ENCODE data around the gene PMEPA1. TPM values are rescaled to one million over a fixed set of nuclear protein-coding genes. Genes with fewer than 3 reads are reported as not detected.

PMEPA1 gene
- total and polyA plus RNA-seq, 10 of the 15 experiments (the other 5 are each of a cell fraction or from before 2014, with no cell fraction given): 0.02 to 0.10 (median 0.04) TPM; not detected in 3

DNA sequence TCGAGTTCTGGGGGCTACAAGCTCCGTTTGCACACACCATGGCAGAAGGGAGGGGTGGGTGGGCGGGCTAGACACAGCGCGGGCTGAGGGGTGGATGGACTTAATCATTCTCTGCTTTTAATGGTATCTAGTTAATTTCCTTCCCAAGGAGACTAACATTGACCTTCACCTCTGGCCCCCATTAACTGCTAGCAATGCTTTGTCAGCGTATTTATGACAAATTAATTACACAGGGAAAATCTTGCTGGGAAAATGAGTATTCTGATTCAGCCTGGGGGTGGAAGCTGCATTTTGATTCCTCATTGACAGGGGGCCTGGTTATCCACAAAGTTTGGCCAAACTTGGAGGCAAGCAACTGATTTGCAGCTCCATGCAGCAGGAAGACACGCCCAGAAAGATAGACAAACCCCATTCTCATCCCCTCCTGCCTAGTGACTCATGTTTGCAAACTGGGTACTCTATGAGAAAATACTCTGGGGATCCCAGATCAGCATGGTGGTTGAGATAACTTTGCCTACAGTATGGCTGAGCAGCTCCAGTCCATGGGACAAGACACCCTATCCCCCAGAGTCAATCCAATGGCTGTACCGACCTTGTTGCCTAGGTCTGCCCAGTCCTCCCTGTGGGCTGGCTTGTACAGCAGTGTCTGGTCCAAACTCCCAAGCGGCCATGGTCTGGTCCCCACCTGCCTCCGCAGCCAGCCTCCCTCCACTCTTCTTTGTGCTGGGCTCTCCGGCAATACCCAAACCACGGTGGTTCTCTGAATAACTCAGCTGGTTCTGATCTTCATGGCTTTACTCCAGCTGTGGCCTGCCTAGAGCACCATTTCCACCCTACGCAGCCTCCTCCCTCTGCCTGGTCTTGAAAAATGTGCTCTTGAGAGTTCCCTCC is 109.2 kb downstream of the PMEPA1 start:
- no TSS peak for BruUV-seq (replicated peaks)

More for the DNA sequence above, 109.2 kb downstream of the PMEPA1 start:
- H3K27ac ChIP-seq (ENCODE audit: control insufficient read depth, insufficient read depth): no peak overlapping the region
- FAIRE-seq (peak; percentile 75), DNase-seq (ENCODE audit: low read depth, low spot score) (no peak), ATAC-seq (peak; percentile 68)
- ChIA-PET CTCF (interaction anchor here (0.5 to 3.2 kb wide), 8 partner anchors 18 to 579 kb away, joined by 3 to 14 read pairs (median 4); partner anchors contain the start of gene ZBP1), RAD21 (ENCODE audit: unreplicated experiment) (interaction anchor here (0.7 to 1.6 kb wide), 4 partner anchors 20 to 788 kb away, joined by 3 to 5 read pairs (median 4); partner anchors contain the start of gene ZBP1), POLR2A (interaction anchor here (0.7 kb wide), 1 partner anchor 1241 kb away, joined by 6 read pairs; no protein-coding TSS in a partner anchor), SMC1A (ENCODE audit: uncharacterized antibody, unreplicated experiment) (interaction anchor here (0.6 to 1.0 kb wide), 2 partner anchors 42 to 385 kb away, joined by 3 read pairs; no protein-coding TSS in a partner anchor)
- no peaks in the 10 kb centered on the region for H3K79me2 ChIP-seq (ENCODE audit: control insufficient read depth, insufficient read depth, low read length)
- no peak overlapping the region for H3K9ac ChIP-seq (ENCODE audit: control insufficient read depth, insufficient read depth, low read length)
- H3K27me3 ChIP-seq (replicated peaks in 1 of 2; ENCODE audit: control insufficient read depth in 2 of 2, insufficient read depth in 2 of 2, low read length in 1 of 2): no peaks in the 10 kb centered on the region; a peak in 1 of 4 replicates
- no peak overlapping the region for H2AFZ ChIP-seq (ENCODE audit: control insufficient read depth, low read depth, low read length)
- no peaks in the 10 kb centered on the region; the same call in 2 of the 3 replicates for H3K9me3 ChIP-seq (replicated peaks; ENCODE audit: control insufficient read depth, insufficient read depth, low read length)
- no peak overlapping the region for H3K4me2 ChIP-seq (ENCODE audit: control insufficient read depth, insufficient read depth)
- peaks cover 12% of the 10 kb centered on the region for H3K4me1 ChIP-seq (ENCODE audit: control insufficient read depth, insufficient read depth, low read length)
- H3K36me3 ChIP-seq (ENCODE audit: control insufficient read depth in 2 of 2, insufficient read depth in 2 of 2, low read length in 1 of 2): no peaks in the 10 kb centered on the region
- no peak overlapping the region for H3K4me3 ChIP-seq
- intact Hi-C loops (cut with micrococcal nuclease; ENCODE audit: unreplicated experiment): no loop called here
- in situ Hi-C loops (cut with MboI): no loop called here
- 26% methylated on average over 12 of the region's 13 CpGs for WGBS (ENCODE audit: insufficient coverage, insufficient replicate concordance, low lambda C conversion rate, missing lambda C conversion rate)
- no peaks in the 10 kb centered on the region for H4K20me1 ChIP-seq (ENCODE audit: control insufficient read depth, insufficient read depth)
- TF ChIP-seq, protein P1, sequence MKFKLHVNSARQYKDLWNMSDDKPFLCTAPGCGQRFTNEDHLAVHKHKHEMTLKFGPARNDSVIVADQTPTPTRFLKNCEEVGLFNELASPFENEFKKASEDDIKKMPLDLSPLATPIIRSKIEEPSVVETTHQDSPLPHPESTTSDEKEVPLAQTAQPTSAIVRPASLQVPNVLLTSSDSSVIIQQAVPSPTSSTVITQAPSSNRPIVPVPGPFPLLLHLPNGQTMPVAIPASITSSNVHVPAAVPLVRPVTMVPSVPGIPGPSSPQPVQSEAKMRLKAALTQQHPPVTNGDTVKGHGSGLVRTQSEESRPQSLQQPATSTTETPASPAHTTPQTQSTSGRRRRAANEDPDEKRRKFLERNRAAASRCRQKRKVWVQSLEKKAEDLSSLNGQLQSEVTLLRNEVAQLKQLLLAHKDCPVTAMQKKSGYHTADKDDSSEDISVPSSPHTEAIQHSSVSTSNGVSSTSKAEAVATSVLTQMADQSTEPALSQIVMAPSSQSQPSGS (IDR thresholded peaks at IDR 0.05; ENCODE audit: low read length): no peak
- TF ChIP-seq, protein P2, sequence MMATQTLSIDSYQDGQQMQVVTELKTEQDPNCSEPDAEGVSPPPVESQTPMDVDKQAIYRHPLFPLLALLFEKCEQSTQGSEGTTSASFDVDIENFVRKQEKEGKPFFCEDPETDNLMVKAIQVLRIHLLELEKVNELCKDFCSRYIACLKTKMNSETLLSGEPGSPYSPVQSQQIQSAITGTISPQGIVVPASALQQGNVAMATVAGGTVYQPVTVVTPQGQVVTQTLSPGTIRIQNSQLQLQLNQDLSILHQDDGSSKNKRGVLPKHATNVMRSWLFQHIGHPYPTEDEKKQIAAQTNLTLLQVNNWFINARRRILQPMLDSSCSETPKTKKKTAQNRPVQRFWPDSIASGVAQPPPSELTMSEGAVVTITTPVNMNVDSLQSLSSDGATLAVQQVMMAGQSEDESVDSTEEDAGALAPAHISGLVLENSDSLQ (IDR thresholded peaks at IDR 0.05): no peak
- TF ChIP-seq CREM (IDR thresholded peaks at IDR 0.05; ENCODE audit: low read depth): no peak
- no peak for TF ChIP-seq SREBF2 (IDR thresholded peaks at IDR 0.05; ENCODE audit: low read length)
- no peak for TF ChIP-seq ETV6 (conservative IDR thresholded peaks at IDR 0.05 in 1 of 2, IDR thresholded peaks at IDR 0.05 in 1 of 2; ENCODE audit: borderline replicate concordance in 1 of 2, low read depth in 1 of 2)
- TF ChIP-seq, protein P3, sequence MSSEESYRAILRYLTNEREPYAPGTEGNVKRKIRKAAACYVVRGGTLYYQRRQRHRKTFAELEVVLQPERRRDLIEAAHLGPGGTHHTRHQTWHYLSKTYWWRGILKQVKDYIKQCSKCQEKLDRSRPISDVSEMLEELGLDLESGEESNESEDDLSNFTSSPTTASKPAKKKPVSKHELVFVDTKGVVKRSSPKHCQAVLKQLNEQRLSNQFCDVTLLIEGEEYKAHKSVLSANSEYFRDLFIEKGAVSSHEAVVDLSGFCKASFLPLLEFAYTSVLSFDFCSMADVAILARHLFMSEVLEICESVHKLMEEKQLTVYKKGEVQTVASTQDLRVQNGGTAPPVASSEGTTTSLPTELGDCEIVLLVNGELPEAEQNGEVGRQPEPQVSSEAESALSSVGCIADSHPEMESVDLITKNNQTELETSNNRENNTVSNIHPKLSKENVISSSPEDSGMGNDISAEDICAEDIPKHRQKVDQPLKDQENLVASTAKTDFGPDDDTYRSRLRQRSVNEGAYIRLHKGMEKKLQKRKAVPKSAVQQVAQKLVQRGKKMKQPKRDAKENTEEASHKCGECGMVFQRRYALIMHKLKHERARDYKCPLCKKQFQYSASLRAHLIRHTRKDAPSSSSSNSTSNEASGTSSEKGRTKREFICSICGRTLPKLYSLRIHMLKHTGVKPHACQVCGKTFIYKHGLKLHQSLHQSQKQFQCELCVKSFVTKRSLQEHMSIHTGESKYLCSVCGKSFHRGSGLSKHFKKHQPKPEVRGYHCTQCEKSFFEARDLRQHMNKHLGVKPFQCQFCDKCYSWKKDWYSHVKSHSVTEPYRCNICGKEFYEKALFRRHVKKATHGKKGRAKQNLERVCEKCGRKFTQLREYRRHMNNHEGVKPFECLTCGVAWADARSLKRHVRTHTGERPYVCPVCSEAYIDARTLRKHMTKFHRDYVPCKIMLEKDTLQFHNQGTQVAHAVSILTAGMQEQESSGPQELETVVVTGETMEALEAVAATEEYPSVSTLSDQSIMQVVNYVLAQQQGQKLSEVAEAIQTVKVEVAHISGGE (CRISPR knock-in tag; IDR thresholded peaks at IDR 0.05): no peak
- no peak for TF ChIP-seq NFYA (IDR thresholded peaks at IDR 0.05; ENCODE audit: borderline replicate concordance, low read depth, low read length)
- TF ChIP-seq, protein P4, sequence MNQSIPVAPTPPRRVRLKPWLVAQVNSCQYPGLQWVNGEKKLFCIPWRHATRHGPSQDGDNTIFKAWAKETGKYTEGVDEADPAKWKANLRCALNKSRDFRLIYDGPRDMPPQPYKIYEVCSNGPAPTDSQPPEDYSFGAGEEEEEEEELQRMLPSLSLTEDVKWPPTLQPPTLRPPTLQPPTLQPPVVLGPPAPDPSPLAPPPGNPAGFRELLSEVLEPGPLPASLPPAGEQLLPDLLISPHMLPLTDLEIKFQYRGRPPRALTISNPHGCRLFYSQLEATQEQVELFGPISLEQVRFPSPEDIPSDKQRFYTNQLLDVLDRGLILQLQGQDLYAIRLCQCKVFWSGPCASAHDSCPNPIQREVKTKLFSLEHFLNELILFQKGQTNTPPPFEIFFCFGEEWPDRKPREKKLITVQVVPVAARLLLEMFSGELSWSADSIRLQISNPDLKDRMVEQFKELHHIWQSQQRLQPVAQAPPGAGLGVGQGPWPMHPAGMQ (IDR thresholded peaks at IDR 0.05; ENCODE audit: borderline replicate concordance): no peak
- TF ChIP-seq CHD2 (IDR thresholded peaks at IDR 0.05; ENCODE audit: borderline replicate concordance, low read depth, low read length): no peak
- TF ChIP-seq TCF12 (IDR thresholded peaks at IDR 0.05; ENCODE audit: low read depth, low read length): 0 out of 2 replicates have a peak, but pooled peaks have one; percentile 28
- TF ChIP-seq RUNX3 (IDR thresholded peaks at IDR 0.05; ENCODE audit: low read length): peak; percentile 42
- no peak for TF ChIP-seq RCOR1 (conservative IDR thresholded peaks at IDR 0.05; ENCODE audit: low read depth, low read length)
- no peak for TF ChIP-seq BHLHE40 (IDR thresholded peaks at IDR 0.05; ENCODE audit: borderline replicate concordance in 1 of 2, low read depth in 2 of 2, low read length in 1 of 2)
- TF ChIP-seq NFIC (IDR thresholded peaks at IDR 0.05; ENCODE audit: low read depth, low read length): no peak
